Superior temporal gyrus (tissue), 1 donor: ENCODE data around the gene KRTAP22-1.

Experiments
- DNase-seq: peaks from one replicate; pipeline ENCODE4 v3.0.0-alpha.2; 2016; ENCODE audit errors: extremely low spot score

Gene KRTAP22-1

DNA sequence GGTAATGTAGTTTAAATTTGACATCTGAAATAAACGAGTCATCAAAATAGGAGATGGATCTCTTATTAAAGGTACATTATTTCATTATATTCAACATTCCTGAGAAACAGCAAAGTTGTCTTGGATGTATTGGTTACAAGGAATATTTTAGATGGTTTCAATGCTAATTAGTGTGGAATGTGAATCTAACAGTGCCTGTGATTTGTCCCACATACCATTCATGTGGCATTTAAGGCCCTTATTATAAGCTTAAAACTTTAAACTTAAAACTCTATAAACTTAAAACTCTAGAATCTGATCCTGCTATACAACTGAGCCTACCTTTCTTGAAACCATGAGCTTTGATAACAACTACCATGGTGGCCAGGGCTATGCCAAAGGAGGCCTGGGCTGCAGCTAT is at the start of gene KRTAP22-1:
Gene KRTAP22-1, plus strand, starts transcription at position 301 of the 400 bp plus-strand sequence.
- DNase-seq: no peak

DNA sequence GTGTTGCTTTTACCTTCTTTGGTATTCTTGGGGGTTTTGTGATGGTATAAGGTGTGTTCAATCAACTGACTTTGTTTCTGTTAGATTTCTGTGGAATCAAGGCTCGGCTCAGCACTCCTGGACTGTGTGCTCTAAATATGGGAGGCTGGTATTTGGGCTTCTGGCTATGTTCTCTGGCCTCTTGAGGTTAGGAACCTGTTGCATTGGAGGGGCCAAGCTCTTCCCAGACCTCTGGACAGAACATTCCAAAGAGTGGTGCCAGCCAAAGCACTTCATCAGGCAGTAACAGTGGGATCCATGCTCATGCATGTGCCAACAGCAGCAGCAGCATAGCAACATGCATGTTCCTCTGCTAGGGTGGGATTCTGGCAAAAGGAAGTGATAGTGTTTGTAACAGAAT is 48.1 kb upstream of the KRTAP22-1 start:
- DNase-seq: no peak

DNA sequence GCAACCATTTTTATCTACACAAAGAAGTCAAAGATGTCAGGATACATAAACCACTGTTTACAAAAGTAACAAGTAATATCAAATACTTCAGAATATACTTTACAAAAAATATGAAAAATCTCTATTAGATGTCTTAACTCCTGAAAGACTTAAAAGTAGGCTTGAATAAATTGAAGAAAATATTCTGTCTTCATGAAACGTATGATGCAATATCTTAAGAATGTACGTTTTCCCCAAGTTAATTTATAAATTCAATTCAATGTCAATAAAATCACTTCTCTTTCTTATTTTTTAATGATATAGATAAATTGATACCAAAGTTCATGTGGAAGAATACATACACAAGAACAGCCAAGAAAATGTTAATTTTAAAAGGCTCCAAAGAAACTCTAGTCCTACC is 45.8 kb upstream of the KRTAP22-1 start:
- DNase-seq: no peak

DNA sequence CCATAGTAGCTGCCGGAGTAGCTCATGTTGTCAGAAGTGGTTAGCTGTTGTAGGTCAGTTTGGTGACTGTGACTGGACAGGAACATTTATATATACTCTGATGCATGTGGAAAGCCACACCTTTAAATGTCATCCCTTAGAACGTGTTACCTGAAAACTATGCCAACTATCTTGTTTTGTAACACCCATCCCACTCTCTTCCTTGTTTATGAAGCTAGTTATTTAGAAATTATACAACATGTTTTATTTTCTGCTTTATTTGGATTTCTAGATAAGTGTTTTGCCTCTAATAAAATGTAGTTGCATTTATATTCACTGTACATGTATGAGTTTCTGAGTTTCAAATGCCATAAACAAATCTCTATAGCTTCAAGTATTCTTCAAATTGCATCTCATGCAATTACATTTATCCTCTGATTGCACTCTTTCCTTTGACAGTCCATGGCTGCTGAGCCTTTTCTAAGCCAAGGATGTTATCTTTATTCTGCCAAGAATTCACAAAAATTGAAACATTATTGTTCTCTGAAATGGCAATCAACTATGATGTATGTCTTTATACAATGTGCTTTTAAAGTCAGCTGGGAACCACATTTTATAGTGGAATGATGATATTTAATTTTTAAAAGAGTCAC is 39.5 kb upstream of the KRTAP22-1 start, which contains the start of gene KRTAP19-7:
Gene KRTAP19-7, minus strand, starts transcription at position 51 of the 632 bp plus-strand sequence. Its CDS starts 25 bp downstream, at position 26.
- DNase-seq: no peak

DNA sequence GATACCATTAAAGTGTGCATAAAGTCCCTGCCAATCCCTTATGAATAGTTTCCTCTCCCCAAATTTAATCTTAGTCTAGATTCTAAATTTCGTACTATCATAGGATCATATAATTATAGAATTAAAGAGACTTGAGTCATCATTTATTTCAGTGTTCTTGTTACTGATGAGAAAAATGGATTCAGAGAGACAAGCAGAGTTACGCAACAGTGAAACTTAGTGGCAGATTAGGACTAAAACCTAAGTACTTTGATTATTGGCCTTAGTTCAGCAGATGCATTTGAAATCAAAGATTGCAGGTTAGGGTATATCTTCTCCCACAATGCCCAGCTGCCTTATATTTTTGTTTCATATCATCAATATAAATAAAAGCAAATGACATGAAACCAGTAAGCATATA is 38.9 kb upstream of the KRTAP22-1 start:
- DNase-seq: no peak

DNA sequence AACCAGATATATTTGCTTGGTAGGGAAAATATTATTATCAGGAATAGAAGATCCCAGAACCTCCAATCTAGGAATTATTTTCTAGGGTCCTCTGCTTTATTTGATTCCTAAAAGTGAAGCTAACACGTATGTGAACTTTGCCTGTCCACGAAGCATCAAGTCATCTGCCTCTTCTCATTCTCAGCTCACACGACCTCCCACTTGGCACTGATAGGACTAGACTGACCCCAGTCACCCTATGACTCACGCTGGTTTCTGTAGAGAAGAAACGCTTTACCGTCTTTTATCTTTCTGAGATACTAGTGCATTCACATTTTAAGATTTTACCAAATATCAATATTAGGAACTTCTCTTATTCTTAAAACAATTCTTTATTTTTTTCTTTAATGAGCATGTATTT is 37.8 kb upstream of the KRTAP22-1 start:
- DNase-seq: no peak

DNA sequence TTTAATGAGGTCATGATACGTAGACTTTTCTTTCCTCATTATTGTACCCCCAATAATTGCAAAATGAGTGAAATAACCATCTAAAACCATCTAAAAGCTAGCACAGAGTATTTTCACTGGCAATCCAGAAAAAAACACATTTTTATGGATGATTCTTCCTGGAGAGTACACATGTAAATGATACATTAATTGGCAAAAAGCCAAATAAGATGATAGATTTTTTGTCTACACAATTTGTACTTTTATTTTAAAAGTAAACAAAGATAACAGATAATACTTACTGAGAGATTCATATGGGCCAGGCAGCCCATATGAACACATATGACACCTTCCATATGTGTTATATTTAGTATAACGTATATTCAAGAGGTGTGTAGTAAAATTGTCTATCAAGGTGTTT is 37.3 kb upstream of the KRTAP22-1 start:
- DNase-seq: no peak

DNA sequence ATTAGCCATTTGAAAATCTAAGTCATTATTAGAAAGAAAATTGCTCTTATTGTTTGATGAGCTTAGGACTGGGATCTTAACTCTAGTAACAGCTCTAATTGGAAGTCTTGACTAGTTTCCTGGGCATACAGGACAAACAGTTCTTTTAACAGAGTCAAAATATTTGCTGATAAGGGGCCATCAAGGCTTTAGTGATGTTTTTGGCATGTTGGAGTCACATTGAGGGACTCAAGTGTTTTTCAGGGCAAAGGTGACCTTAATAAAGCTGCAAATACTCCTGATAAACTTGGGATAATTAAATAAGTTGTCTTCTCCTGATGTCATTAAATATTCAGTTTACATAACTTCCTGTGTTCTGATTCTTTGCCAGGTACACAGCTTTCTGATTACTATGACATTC is 33.3 kb upstream of the KRTAP22-1 start:
- DNase-seq: no peak

DNA sequence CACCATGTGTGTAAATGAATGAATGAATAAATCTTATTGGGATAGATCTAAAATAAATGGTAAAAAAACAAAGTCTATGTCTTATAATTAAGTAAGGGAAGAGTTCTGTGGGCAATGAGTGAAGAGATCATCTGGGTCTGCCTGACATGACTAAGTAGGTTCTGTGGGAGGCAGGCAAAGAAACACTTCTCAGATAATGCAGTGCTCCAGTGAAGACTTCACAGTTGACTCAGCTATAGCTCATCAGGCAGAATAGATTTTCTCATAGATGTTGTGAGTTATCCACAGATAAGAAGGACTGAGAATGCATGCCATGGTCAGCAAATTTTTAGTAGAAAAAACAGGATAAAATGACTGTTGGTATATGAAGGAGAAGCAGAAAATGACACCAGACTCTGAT is 23.1 kb upstream of the KRTAP22-1 start:
- DNase-seq: no peak

DNA sequence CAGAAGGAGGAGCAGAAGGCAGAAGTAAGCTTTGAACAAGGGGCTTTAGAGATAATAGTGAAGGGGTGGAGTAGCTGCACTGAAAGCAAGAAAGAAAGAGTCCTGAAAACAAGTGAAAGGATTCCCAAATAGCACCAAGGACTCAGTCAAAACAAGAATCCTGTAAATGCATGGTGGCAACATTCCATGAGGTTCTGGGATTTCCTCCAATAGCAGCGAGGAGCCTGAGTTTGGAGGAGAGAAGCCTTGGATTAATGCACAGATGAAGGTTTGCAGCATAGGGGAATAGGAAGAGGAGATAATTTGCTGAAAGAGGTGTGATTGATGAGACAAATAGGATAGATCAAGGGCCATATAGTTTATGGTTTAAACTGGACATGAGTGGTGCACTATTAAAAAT is 21.5 kb upstream of the KRTAP22-1 start:
- no peak for DNase-seq

DNA sequence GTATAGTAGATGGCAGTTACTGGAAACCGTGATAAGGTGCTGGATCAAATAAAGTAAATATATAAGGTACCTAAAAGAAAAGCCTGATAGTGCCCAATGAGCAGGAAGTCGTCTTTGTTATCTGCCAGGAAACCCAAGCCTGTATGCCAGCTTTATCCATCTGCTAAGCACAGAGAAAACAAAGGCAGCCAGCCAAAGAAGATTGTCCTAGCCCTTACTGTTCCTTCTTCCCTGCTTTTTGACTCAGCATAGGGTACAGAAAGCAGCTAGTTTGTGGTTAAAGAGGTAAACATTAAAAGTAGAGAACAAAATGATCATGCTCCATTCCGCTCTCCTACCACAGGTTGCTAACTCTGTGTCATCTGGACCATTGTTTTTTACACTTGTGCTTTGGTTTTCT is 20.8 kb upstream of the KRTAP22-1 start:
- DNase-seq: no peak

DNA sequence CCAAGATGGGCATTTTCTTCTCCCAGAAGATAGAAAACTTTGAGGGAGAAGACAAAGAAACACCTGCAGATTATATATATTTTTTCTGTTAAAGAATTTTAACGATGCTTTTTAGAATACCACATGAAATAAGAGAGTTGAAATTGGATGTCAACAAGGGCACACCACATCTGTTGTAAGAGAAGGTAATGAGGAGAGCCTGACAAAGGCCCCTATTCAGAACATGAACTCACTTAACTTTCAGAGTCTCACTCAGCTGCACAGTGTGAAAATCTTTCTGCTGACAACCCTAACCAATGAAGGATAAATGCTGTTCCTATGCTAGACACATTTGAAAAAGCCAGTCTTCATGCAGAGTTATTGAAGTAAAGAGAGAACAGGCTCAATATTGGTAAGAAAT is 18.0 kb upstream of the KRTAP22-1 start:
- no peak for DNase-seq

DNA sequence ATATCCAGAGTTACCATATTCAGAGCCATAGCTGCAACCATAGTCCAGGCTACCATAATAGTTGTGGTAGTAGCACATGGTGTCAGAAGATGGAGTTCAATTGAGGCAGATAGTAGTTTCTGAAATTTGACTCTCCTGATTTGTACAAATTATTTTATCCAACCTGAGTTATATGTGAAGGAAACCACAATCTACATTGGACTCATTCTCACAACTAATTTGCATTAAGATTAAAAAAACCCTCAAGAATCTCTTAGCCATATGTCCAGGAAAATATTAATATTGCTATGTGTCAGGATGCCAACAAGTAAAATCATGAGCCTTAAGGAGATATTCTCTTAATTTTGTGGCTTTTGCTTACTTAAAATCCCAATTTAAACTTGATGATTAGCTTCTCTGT is 10.6 kb upstream of the KRTAP22-1 start, which contains the start of gene KRTAP22-2:
Gene KRTAP22-2, minus strand, starts transcription at position 101 of the 400 bp plus-strand sequence.
- no peak for DNase-seq

DNA sequence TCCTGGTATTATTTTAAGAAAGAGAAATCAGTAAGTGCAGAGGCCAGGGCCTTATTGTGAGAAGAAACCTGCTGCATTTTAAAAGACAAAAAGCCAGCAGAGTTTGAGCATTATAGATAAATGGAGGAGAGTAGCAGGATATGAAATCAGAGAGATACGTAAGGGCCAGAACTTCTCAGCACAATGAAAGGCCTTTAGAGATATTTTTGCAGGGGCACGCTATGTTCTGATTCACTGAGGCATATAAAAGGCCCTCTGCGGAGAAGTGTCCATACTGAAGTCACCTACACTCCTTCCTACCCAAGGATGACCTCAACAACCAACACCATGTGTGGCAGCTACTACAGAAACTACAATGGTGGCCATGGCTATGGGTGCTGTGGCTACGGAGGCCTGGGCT is 8.7 kb upstream of the KRTAP22-1 start, which contains the start of gene KRTAP6-3:
Gene KRTAP6-3, plus strand, starts transcription at position 301 of the 400 bp plus-strand sequence. Its CDS starts 6 bp downstream, at position 307.
- DNase-seq: no peak

DNA sequence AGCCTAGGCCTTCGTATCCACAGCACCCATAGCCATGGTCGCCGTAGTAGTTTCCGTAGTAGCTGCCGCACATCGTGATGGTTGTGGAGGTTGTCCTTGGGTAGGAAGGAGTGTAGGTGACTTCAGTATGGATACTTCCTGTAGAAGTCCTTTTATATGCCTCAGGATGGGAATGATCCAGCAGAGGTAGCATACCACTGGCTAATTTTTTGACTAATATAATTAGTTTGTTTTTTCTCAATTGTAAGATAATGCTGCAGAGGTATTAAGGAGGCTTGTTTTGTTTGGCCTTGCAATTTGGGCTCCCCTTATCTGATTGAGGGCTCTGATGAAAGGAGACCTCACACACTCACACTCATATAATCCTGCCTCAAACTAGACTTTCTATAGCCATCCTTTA is 2.1 kb upstream of the KRTAP22-1 start, which contains the start of gene KRTAP6-2:
Gene KRTAP6-2, minus strand, starts transcription at position 101 of the 400 bp plus-strand sequence. Its CDS starts 28 bp downstream, at position 73.
- no peak for DNase-seq

DNA sequence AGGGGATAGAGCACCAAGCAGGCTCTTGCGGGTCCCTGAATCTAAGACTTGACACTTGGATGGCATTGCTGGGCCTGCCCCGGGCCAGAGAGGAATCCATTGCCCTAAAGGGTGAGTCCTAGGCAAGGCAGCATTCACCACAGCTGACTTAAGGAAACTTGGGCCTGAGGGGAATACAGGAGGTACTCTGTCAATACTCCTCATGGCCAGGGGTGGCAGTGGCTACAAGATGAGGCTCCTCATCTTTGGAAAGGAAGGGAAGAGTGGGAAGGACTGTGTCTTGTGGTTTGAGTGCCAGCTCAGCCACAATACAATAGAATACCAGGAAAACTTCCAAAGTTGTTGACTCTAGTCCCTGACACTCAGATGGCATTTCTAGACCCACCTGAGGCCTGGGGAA is 5.1 kb downstream of the KRTAP22-1 start:
- DNase-seq: no peak

DNA sequence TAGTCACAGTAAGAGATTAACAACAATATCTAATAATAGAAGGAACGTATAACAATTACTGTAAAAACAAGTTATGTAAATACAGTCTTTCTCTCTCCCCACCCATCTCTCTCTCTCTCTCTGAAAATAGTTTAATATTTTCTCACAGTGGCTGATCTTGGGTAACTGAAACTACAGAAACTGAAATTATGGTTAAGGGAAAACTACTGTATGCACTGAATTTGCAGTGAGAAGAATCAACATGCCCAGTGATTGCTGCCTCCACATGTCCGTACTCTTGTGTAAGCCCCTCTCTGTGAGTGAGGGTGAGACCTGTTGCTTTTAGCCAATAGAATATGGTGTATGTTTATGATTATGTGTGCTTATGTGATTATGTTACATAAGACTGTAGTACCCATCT is 11.2 kb downstream of the KRTAP22-1 start:
- no peak for DNase-seq

DNA sequence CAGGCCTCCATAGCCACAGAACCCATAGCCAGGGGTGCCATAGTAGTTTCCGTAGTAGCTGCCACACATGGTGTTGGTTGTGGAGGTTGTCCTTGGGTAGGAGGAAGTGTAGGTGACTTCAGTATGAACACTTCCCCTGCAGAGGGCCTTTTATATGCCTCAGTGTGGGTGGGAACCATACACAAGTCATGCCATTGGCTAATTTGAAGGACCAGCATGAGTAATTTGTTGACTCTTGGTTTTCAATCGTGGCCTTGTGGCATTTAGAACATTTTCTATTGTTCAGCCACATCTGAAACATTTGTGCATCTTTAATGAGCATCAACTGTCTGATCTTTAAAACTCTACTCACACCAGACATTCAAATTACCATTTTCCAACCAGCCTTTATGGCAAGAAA is 12.9 kb downstream of the KRTAP22-1 start, which contains the start of gene KRTAP6-1:
Gene KRTAP6-1, minus strand, starts transcription at position 95 of the 400 bp plus-strand sequence. Its CDS starts 26 bp downstream, at position 69.
- DNase-seq: no peak

DNA sequence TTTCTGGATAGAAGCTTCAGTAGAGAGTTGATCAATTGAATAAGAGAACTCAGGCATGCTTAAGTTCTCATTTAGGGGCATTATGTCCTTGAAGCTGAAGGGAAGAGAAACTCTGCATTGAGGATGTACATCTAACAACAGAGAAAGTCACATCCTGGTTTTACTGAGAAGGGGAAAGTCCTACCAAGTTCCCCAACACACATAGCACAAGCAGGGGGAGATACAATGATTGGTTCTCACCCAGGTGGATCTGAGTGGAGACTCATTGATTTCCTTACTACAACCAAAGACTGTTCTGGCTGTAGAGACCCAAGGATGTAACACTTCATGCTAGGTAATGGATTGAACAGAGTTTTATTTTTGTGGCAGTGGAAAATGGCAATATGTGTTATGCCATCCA is 14.3 kb downstream of the KRTAP22-1 start:
- DNase-seq: no peak

DNA sequence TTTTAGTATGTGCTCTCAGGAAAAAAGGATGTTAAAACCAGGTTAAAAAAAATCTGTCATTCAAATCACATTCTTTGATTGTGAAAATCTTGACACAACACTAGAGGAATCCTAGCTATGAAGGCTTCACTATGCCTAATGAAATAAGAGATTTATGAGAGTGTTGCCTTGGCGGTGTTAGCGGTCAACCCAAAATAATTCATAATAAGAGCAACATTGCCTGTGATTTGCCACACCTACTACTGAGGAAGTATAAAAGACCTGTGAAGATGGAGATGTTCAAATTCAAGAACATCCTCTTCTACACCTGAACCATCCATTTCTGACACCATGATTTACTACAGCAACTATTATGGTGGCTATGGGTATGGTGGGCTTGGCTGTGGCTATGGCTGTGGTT is 15.2 kb downstream of the KRTAP22-1 start, which contains the start of gene KRTAP20-1:
Gene KRTAP20-1, plus strand, starts transcription at position 301 of the 400 bp plus-strand sequence. Its CDS starts 30 bp downstream, at position 331.
- no peak for DNase-seq

DNA sequence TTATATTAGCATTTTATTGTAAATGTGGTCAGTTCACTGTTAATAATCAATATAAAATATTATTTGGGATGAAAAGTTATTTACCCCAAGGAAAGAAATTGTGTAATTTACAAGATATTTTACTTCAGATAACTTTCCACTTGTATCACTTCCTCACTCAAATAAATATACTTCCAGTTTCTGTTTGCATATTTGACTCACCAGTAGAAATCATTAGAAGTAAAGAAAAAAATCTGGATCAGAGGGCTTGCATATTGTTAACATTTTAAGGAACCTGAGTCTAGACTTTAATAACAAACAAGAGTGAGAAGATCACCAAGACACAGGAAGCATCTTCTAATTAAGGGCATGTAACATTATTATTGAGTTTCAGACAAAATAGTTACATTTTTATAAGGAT is 19.2 kb downstream of the KRTAP22-1 start:
- DNase-seq: no peak

DNA sequence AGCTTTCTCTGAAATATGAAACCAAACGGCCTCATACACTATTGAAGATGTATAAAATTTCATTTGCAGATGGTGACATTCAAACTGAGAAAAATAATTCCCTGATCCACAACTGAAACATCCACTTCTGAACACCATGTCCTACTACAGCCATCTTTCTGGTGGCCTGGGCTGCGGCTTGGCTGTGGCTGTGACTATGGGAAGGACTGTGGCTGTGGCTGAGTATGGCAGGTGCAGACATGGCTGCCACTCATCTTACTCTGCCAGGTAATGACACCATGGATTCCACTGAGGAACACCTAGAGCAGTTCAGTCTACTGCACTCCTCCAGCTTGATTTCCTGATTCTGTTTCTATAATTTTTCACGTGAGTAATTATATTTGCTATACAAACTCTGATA is 19.6 kb downstream of the KRTAP22-1 start, which contains the start of gene KRTAP20-4:
Gene KRTAP20-4, plus strand, starts transcription at position 106 of the 400 bp plus-strand sequence.
- DNase-seq: no peak

DNA sequence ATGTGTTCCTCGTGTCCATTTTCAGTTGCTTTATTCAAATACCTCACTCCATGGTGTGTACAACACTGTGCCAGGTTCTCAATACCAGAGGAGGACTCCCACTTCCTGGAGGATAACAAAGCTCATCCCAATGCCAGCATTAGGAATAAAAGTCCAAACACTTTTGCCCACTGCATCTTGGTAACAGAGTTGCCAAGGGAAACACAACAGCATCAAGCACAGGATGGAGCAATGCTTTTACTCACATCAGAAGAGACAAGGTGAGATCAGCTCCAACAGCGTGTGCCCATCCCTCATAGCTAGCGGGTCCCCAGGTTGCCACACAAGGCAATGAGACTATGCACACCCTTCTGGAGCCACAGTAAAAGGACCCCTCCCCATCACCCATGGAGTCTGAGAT is 22.5 kb downstream of the KRTAP22-1 start:
- no peak for DNase-seq
